HCT116 (cell line): ENCODE measurements around the gene LETMD1.

Experiments used
- CTCF ChIP-seq, 3 experiments: fragments of 200-600 bp in 1 of 3; sonication (generic) in 1 of 3; IDR thresholded peaks in 2 of 3; conservative IDR thresholded peaks in 1 of 3; 2 replicates each; pipeline ENCODE4 v1.5.1; 2012 to 2017; ENCODE audit warnings: low read depth in 2 of 3, low read length in 2 of 3, antibody characterized with exemption in 1 of 3, borderline replicate concordance in 1 of 3, control low read depth in 1 of 3, mild to moderate bottlenecking in 1 of 3, mixed read lengths in 1 of 3, mixed run types in 1 of 3, moderate library complexity in 1 of 3; ENCODE audit not compliant: insufficient read depth in 1 of 3
- JUND ChIP-seq: IDR thresholded peaks from 2 replicates; pipeline ENCODE4 v1.6.1; 2012
- RAD21 ChIP-seq: IDR thresholded peaks from 2 replicates; pipeline ENCODE4 v1.6.1; 2012; ENCODE audit warnings: low read depth, mild to moderate bottlenecking

GRCh38 chr12:51049525-51049924, 1.4 kb downstream of the LETMD1 start:
- TF ChIP-seq CTCF (IDR thresholded peaks at IDR 0.05 in 2 of 3, conservative IDR thresholded peaks at IDR 0.05 in 1 of 3; ENCODE audit: borderline replicate concordance in 1 of 3, insufficient read depth in 1 of 3, low read depth in 2 of 3, low read length in 2 of 3) (no peak), RAD21 (no peak), JUND (no peak)
